ENCODE results near the gene BUB1. TPM values are rescaled to one million over a fixed set of nuclear protein-coding genes. Genes with fewer than 3 reads are reported as not detected.
A peak's percentile ranks its signal among the peaks of the same experiment; 100 is the strongest.
"Not testable (repeated sequence)": the region's sequence is repeated elsewhere in the genome, so short reads cannot be mapped to it uniquely, and the experiment has no call there.

The BUB1 gene
- total and polyA plus RNA-seq, 9 donors = 0.17 to 2.3 (median 0.74) TPM

DNA sequence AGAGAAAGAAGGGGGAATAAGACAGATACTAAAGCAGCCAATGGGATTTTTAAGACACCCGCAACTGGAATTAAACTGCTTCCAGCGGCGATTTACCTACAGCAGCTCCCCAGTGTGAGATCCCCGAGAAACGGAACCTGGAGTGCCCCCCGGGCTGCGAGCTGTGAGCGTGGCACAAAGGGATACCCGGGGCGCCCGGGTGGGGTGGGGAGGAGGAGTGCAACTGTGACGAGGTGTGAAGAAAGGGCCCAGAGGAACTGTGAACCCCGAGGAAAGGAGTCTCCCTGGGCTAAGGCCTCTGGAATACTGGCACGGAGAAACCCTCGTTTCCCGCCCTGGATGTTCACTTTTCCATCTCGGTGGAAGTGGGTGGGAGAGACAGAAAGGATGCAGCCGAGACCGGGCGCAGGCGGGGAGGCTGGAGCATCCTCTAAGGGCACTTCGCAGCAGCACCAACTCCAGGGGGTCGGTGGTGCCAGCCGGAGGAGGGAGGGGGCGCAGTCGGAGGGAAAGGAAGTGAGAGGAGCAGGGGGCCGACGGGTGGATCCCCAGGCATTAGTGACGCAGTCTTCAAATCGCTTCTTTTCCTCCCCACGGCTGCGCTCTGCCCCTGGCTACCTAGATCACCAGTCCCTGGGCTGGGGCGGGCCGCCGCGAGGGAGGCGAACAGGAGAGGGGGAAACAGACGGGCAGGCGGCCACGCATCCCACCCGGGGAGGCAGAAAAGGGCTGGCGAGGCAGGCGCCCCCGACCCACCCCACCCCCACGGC lies 67.8 kb downstream of the BUB1 start:
- H3K36me3 ChIP-seq; intact Hi-C loops (cut with DNase I); H3K27me3 ChIP-seq; H3K9me3 ChIP-seq; H3K4me1 ChIP-seq (ENCODE audit: insufficient read depth); H3K4me3 ChIP-seq: not testable (repeated sequence)
- 0% methylated on average over 20 of the region's 45 CpGs; no CpG with 5 or more reads in 2 of the 3 donors for WGBS, 3 donors
- DNase-seq = peak in 2 of 5 donors; percentile 8 to 13
- H3K27ac ChIP-seq = peak overlapping the region in 1 of 2 donors; percentile 38

DNA sequence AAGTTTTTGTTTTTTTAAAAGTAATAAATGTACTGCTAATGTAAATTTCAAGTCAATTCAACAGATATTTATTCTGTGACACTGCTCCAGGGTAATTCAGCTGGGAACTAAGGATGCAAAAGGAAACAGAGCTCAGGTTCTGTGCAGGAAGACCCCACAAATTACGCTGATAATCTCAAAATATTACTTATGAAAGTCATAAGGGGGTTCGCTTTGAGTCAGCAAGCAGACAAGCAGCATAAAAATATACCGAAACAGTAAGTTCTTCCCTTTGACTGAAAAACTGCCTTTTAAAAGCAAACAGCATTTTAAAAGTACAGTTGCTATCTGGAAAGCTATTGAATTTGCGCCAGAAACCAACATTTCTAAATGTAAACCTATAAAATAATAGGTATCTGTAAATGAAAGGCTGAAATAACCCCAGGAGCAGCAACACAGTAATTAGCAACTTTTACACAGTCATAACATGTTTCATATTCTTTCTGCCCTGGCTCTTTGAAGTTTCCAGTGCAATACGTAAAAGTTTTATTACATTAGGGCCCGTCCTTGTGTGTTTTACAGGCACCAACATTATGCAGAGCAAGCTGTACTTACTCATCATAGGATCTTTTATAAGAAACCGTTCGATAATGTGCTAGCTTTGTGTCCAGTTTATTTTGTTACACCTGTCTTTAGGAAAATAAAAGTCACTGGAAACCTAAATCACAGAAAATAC lies 68.9 kb downstream of the BUB1 start:
- H3K4me1 ChIP-seq (ENCODE audit: insufficient read depth); DNase-seq; H3K36me3 ChIP-seq; H3K4me3 ChIP-seq; H3K27me3 ChIP-seq; H3K27ac ChIP-seq; H3K9me3 ChIP-seq; intact Hi-C loops (cut with DNase I): not testable (repeated sequence)
- no CpG with 5 or more reads among the region's 8 CpGs for WGBS, 3 donors

DNA sequence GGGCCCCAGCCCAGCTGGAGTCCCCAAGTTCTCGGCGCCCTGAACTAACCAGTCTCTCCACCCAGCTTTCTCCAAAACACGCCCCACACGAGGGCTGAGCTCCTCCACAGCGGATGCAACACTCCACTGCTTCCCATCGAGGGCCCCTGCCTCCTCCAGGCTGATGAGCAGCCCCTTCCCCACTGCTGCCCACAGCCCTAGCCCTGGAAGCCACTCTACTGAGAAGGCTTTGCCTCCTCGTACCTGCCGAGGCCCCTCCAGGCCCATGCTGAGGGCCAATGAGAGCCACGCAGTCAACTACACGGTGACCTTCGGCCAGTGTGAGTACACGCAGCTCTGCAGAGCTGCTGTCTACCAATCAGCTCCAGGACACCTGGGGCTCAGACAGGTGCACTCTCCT lies 72.8 kb downstream of the BUB1 start:
- intact Hi-C loops (cut with DNase I); H3K4me3 ChIP-seq; H3K27ac ChIP-seq; H3K4me1 ChIP-seq (ENCODE audit: insufficient read depth); H3K27me3 ChIP-seq; H3K9me3 ChIP-seq; H3K36me3 ChIP-seq; DNase-seq: not testable (repeated sequence)
- WGBS, 3 donors = 76 to 88% (median 78%) methylated on average over 6 to 8 of the region's 12 CpGs

DNA sequence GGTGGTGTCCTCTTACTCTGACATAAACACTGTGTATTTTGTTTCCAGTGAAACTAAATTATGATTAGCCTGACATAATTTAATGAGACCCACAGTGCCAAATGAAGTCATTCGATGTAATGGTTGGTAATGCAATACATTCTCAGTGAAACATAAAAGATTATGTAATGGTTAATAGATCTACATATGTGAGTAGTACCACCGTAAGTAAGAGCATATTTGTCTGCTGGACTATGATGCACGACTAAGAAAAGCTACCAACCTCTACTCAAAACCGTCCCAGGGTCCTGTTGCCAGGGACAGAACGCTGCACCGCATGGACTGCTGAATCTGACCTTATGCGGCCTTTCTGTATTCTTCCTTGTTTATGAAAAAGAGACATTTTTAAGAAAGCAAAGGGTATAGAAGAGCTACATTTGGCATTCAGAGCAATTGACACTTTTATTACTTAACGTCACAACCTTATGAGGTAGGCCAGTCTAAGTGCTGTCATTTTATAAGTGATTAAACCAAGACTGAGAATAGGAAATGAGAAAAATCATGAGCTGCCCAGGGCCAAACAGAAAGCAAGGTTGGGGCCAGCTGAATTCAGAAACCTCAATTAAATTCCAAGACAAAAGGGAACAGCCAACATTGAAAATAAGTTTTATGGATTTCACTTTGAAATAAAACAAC lies 73.8 kb downstream of the BUB1 start:
- intact Hi-C loops (cut with DNase I); H3K4me3 ChIP-seq; H3K36me3 ChIP-seq; H3K9me3 ChIP-seq; H3K4me1 ChIP-seq (ENCODE audit: insufficient read depth); H3K27me3 ChIP-seq; DNase-seq; H3K27ac ChIP-seq: not testable (repeated sequence)
- 73% methylated on average over 1 of the region's 8 CpGs; no CpG with 5 or more reads in 2 of the 3 donors for WGBS, 3 donors

DNA sequence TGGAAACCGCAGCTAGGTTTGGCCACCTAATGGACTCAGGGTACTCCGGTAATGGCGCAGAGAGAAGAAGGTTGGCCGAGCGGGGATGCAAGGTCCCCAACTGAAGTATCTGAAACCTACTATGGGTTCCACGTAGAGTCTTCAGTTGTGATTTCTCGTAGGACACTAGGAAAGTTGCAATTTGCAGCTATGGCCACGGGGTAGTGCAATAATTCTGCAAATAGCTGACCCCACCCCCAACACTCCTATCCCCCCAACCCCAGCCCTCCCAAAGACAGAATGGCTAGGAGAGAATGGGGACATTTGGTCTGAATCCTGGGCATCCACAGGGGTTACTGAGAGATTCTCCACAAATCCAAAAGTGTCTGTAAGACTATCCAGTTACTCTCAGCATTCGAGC lies 75.7 kb downstream of the BUB1 start:
- H3K4me1 ChIP-seq (ENCODE audit: insufficient read depth); DNase-seq; intact Hi-C loops (cut with DNase I): not testable (repeated sequence)

DNA sequence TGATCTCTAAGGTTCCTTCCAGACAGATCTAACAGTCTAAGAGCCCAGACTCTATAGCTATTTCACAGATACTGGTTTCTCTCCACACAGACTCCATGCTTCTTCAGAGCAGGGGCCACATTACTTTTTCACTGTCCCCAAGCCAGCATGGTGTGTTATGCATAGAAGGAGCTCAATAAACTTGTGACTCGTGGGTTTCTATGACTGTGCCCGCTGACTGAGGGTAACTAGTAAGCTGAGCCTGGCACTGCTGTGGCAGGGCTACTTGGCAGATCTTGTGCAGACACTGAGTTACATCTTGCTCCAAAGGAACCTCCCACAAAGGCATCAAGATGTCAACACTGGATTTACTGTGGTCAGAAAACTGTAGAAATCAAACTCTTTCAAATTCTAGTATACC lies 85.9 kb downstream of the BUB1 start:
- H3K36me3 ChIP-seq; H3K4me3 ChIP-seq; DNase-seq; H3K27me3 ChIP-seq; H3K27ac ChIP-seq; H3K9me3 ChIP-seq; intact Hi-C loops (cut with DNase I); H3K4me1 ChIP-seq (ENCODE audit: insufficient read depth): not testable (repeated sequence)
- WGBS, 3 donors = no CpG with 5 or more reads among the region's 2 CpGs

More for the DNA sequence above, 75.7 kb downstream of the BUB1 start:
- not testable (repeated sequence) for H3K27me3 ChIP-seq, H3K4me3 ChIP-seq, H3K36me3 ChIP-seq, H3K27ac ChIP-seq, H3K9me3 ChIP-seq
- WGBS, 3 donors = 99% methylated on average over 5 of the region's 9 CpGs; no CpG with 5 or more reads in 2 of the 3 donors

DNA sequence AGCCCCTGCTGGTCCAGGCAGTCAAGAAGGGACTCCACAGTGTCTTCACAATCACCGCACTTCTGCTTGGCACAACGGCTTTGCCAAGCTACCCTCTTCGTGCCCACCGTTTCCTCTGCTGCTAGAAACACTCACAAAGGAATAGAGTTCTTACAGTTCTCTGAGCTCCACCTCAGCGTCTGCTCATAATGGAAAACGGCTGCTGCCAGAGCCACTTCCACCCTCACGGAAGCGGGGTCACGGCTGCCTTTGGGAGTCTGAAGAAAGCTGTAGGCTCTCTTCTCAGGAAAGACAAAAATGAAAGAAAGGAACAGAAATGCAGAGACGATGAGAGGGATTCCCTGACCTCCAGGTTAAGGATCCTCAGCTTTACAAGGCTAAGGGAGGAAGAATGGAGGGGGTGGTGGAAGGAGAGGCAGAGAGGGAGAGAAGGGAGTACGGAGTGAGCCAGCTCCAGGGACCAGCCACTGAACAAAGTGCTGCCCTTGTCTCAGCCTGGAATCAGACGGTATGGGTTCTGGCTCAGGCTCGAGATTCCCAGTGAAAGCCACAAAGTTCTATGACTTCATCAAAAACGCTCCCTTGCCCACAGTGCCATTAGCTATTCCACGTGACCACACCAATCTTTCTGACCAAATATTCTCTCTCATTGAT lies 88.1 kb downstream of the BUB1 start:
- DNase-seq; H3K4me3 ChIP-seq; H3K27me3 ChIP-seq; H3K36me3 ChIP-seq; H3K4me1 ChIP-seq (ENCODE audit: insufficient read depth); H3K27ac ChIP-seq; intact Hi-C loops (cut with DNase I); H3K9me3 ChIP-seq: not testable (repeated sequence)
- WGBS, 3 donors = no CpG with 5 or more reads among the region's 15 CpGs

DNA sequence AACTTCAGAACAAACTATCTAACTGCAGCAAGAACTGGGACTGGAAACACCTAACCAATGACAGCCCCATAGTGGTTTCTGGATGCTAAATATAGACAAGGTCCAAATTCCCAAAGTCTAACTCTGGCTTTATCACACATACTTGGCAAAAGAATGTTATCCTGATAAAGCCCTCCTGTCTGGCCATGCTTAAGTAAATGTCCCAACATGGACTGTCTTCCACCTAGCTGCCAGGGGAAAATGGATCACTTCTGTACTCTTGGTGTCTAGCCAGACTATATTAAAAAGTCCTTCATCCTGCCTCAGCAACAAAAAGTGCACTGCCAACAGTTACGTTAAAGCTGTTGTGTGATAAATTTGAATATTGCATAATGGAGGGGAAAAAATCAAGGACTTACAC lies 89.3 kb downstream of the BUB1 start:
- intact Hi-C loops (cut with DNase I); H3K4me3 ChIP-seq; H3K4me1 ChIP-seq (ENCODE audit: insufficient read depth); DNase-seq; H3K36me3 ChIP-seq; H3K9me3 ChIP-seq; H3K27ac ChIP-seq; H3K27me3 ChIP-seq: not testable (repeated sequence)
- WGBS, 3 donors = no CpG with 5 or more reads among the region's 1 CpG

Other genes starting within 250 kb of the BUB1 start
- gene LIMS4, start 205.2 kb downstream of the BUB1 start, total RNA-seq = 10 to 100 TPM in 1 of 7 donors, 1 to 10 TPM in 5, under 1 TPM in 1; 0.99 to 55.6 (median 3.5) TPM
- gene LIMS4, start 205.2 kb downstream of the BUB1 start, polyA plus RNA-seq = 10 to 100 TPM in 1 of 2 donors, 1 to 10 TPM in 1; 2.5 to 11.3 TPM
- 10 to 100 TPM; 10.7 to 67.8 (median 36.9) TPM for gene RGPD6, start 100.8 kb downstream of the BUB1 start, total RNA-seq
- 10 to 100 TPM in 1 of 2 donors, 1 to 10 TPM in 1; 8.0 to 14.2 TPM for gene RGPD6, start 100.8 kb downstream of the BUB1 start, polyA plus RNA-seq
- under 1 TPM in 4 of 7 donors, not detected in 3; 0.17 to 0.24 (median 0.23) TPM for gene ACOXL, start 54.5 kb upstream of the BUB1 start, total RNA-seq
- gene ACOXL, start 54.5 kb upstream of the BUB1 start, polyA plus RNA-seq = under 1 TPM in 1 of 2 donors, not detected in 1; 0.31 TPM

All from ovary (tissue), 9 donors.